ENCODE data around the gene RHOF. TPM values are rescaled to one million over a fixed set of nuclear protein-coding genes. Genes with fewer than 3 reads are reported as not detected.
A peak's percentile ranks its signal among the peaks of the same experiment; 100 is the strongest.

The RHOF gene
- total and polyA plus RNA-seq, 12 donors = 4.1 to 49.5 (median 21.8) TPM

- Histone ChIP-seq H3K4me3 (peak overlapping the region; percentile 28 to 92 (median 56)), H3K27me3 (no peaks in the 10 kb centered on the region), H3K27ac (peak overlapping the region; percentile 97 to 100 (median 100)), H3K36me3 (replicated peaks in 1 of 2) (peaks cover 0 to 11% of the 10 kb centered on the region in 2 donors), H3K9me3 (replicated peaks in 1 of 3) (no peaks in the 10 kb centered on the region), H3K4me1 (replicated peaks in 1 of 2) (peaks cover 40 to 53% of the 10 kb centered on the region in 2 donors)
- WGBS, 4 donors = 0 to 1% (median 0%) methylated on average over 32 to 65 of the region's 65 CpGs
- intact Hi-C loops (cut with DNase I) = no loop called here
- peak; percentile 88 to 97 (median 90) for DNase-seq
- TF ChIP-seq POLR2A (IDR thresholded peaks at IDR 0.05) (peak; percentile 96 to 97), CTCF (IDR thresholded peaks at IDR 0.05) (no peak)
Observed at GRCh38 chr12:121802843-121803698, 9.6 kb upstream of the RHOF start.

GRCh38 chr12:121802485-121802842 is 9.0 kb upstream of the RHOF start:
- Histone ChIP-seq H3K9me3 (replicated peaks in 1 of 3) (no peaks in the 10 kb centered on the region), H3K27ac (peak overlapping the region; percentile 97 to 100 (median 100)), H3K36me3 (replicated peaks in 1 of 2) (peaks cover 0 to 5% of the 10 kb centered on the region in 2 donors), H3K4me3 (peak overlapping the region in 3 of 4 donors; percentile 28 to 92 (median 35)), H3K4me1 (replicated peaks in 1 of 2) (peaks cover 46 to 59% of the 10 kb centered on the region in 2 donors), H3K27me3 (no peaks in the 10 kb centered on the region)
- TF ChIP-seq POLR2A (IDR thresholded peaks at IDR 0.05) (no peak), CTCF (IDR thresholded peaks at IDR 0.05) (no peak)
- WGBS, 4 donors = 0 to 3% (median 2%) methylated on average over 1 of the region's 1 CpG
- intact Hi-C loops (cut with DNase I) = no loop called here
- no peak for DNase-seq

GRCh38 chr12:121801595-121802484 is 8.4 kb upstream of the RHOF start:
- Histone ChIP-seq H3K4me1 (replicated peaks in 1 of 2) (peaks cover 48 to 59% of the 10 kb centered on the region in 2 donors), H3K4me3 (peak overlapping the region; percentile 19 to 92 (median 32)), H3K27me3 (no peaks in the 10 kb centered on the region), H3K36me3 (replicated peaks in 1 of 2) (no peaks in the 10 kb centered on the region), H3K9me3 (replicated peaks in 1 of 3) (no peaks in the 10 kb centered on the region), H3K27ac (peak overlapping the region; percentile 97 to 100 (median 100))
- WGBS, 4 donors = 33 to 43% (median 39%) methylated on average over 18 of the region's 18 CpGs
- TF ChIP-seq CTCF (IDR thresholded peaks at IDR 0.05) (no peak), POLR2A (IDR thresholded peaks at IDR 0.05) (no peak)
- intact Hi-C loops (cut with DNase I) = no loop called here
- no peak for DNase-seq

All from adrenal gland (tissue), 12 donors.